HepG2 (cell line): ENCODE data around the gene CADM2. TPM values are rescaled to one million over a fixed set of nuclear protein-coding genes. Genes with fewer than 3 reads are reported as not detected.

Experiments used
- ATAC-seq: fragments of 200-7000 bp; cut with Tn5 transposase; 3 replicates; pipeline ENCODE4 v1.9.1; 2020; ENCODE audit warnings: mild to moderate bottlenecking, moderate library complexity
- BruUV-seq: library from RNA; stranded (reverse); fragments of 400-500 nt; replicated peaks from 2 replicates; lab custom pipeline; 2021; lab: Mats Ljungman, UMichigan
- CTCF ChIA-PET: fragments of 300-600 bp; formaldehyde crosslinking; extraction: SDS; loops from one replicate; lab custom pipeline; 2021; ENCODE audit warnings: low total read pairs, inconsistent platforms, low intra/inter-chr PET ratio; lab: Yijun Ruan, JAX
- POLR2A ChIA-PET: fragments of 350-600 bp; sonication (Branson Sonifier 250); formaldehyde crosslinking; loops from one replicate; lab custom pipeline; 2020; ENCODE audit warnings: antibody characterized with exemption, inconsistent platforms; lab: Yijun Ruan, JAX
- DNase-seq: peaks from one replicate; pipeline ENCODE4 v3.0.0-alpha.2; 2015; ENCODE audit warnings: low spot score
- FAIRE-seq: peaks from 3 replicates; lab custom pipeline; 2011; peaks lifted over from hg19 to GRCh38; lab: Jason Lieb, UNC
- H2AFZ ChIP-seq: one replicate; pipeline ENCODE4 v1.6.1; 2011; ENCODE audit warnings: low read length, inconsistent platforms
- H3K27ac ChIP-seq: fragments of 300-600 bp; 3 replicates; pipeline ENCODE4 v1.8.0; 2011; ENCODE audit warnings: mixed run types, mild to moderate bottlenecking, mixed read lengths, low read length, inconsistent platforms; ENCODE audit not compliant: insufficient read depth; ENCODE audit errors: extremely low read length
- H3K27me3 ChIP-seq, 2 experiments: fragments of 200-600 bp in 1 of 2; 2 replicates in 1 of 2; 3 replicates in 1 of 2; pipeline versions ENCODE4 v1.6.0 to v1.8.0; 2011; ENCODE audit warnings: low read length in 2 of 2, mild to moderate bottlenecking in 2 of 2, moderate library complexity in 2 of 2, inconsistent platforms in 1 of 2; ENCODE audit not compliant: insufficient read depth in 2 of 2, control insufficient read depth in 1 of 2
- H3K36me3 ChIP-seq, 2 experiments: fragments of 200-600 bp in 1 of 2; replicated peaks in 1 of 2; 2 replicates in 1 of 2; 3 replicates in 1 of 2; pipeline versions ENCODE4 v1.5.1 to v1.8.0; 2011; ENCODE audit warnings: low read length in 2 of 2, inconsistent platforms in 1 of 2; ENCODE audit not compliant: insufficient read depth in 2 of 2, control insufficient read depth in 1 of 2
- H3K4me1 ChIP-seq: 2 replicates; pipeline ENCODE4 v1.5.1; 2012; ENCODE audit warnings: low read length, inconsistent platforms; ENCODE audit not compliant: insufficient read depth
- H3K4me2 ChIP-seq: 2 replicates; pipeline ENCODE4 v1.6.0; 2011; ENCODE audit warnings: low read depth, low read length, inconsistent platforms
- H3K4me3 ChIP-seq, 3 experiments: fragments of 200-600 bp in 1 of 3; sonication (generic), shearing (Covaris generic) in 1 of 3; replicated peaks in 1 of 3; 2 replicates each; pipeline ENCODE4 v1.5.1; 2011 to 2016; ENCODE audit warnings: low read length in 3 of 3, inconsistent platforms in 2 of 3, low read depth in 2 of 3, mild to moderate bottlenecking in 2 of 3, control low read depth in 1 of 3, mixed read lengths in 1 of 3; ENCODE audit not compliant: insufficient read depth in 1 of 3
- H3K79me2 ChIP-seq: one replicate; pipeline ENCODE4 v1.6.1; 2011; ENCODE audit warnings: low read length, inconsistent platforms; ENCODE audit not compliant: insufficient read depth
- H3K9ac ChIP-seq: 2 replicates; pipeline ENCODE4 v1.6.0; 2011; ENCODE audit warnings: mild to moderate bottlenecking, low read depth, low read length, inconsistent platforms; ENCODE audit not compliant: insufficient read depth
- H3K9me3 ChIP-seq: 2 replicates; pipeline ENCODE4 v1.5.1; 2012; ENCODE audit warnings: mild to moderate bottlenecking, low read length
- H4K20me1 ChIP-seq: 2 replicates; pipeline ENCODE4 v1.6.0; 2011; ENCODE audit warnings: inconsistent platforms, mild to moderate bottlenecking, low read length, moderate library complexity; ENCODE audit not compliant: insufficient read depth
- GATAD2A ChIP-seq: IDR thresholded peaks from 2 replicates; pipeline ENCODE4 v1.6.1; 2016
- HNRNPH1 ChIP-seq: fragments of 200-400 bp; formaldehyde crosslinking; optimal IDR thresholded peaks from 2 replicates; pipeline ENCODE3; 2017; ENCODE audit warnings: mild to moderate bottlenecking, low read depth, low read length
- MAFF ChIP-seq: IDR thresholded peaks from 2 replicates; pipeline ENCODE4 v1.6.1; 2011; ENCODE audit warnings: low read depth, low read length, improper control_type of control experiment
- MIER3 ChIP-seq: IDR thresholded peaks from 2 replicates; pipeline ENCODE4 v1.6.1; 2016; ENCODE audit warnings: missing compliant biosample characterization, borderline replicate concordance
- ONECUT2 ChIP-seq: sonication (generic); formaldehyde crosslinking; IDR thresholded peaks from 2 replicates; pipeline ENCODE4 v1.4.0; 2020; ENCODE audit warnings: missing genetic modification reagents
- RFX3 ChIP-seq: IDR thresholded peaks from 2 replicates; pipeline ENCODE4 v1.6.1; 2016; ENCODE audit warnings: missing biosample characterization, missing genetic modification reagents
- RORA ChIP-seq: sonication (generic); formaldehyde crosslinking; IDR thresholded peaks from 2 replicates; pipeline ENCODE4 v1.5.0; 2020; ENCODE audit warnings: mild to moderate bottlenecking, missing genetic modification reagents, moderate library complexity
- SP5 ChIP-seq: IDR thresholded peaks from 2 replicates; pipeline ENCODE4 v1.6.1; 2016; ENCODE audit warnings: low read depth, borderline replicate concordance
- TRIM24 ChIP-seq: sonication (generic); formaldehyde crosslinking; IDR thresholded peaks from 2 replicates; pipeline ENCODE4 v1.8.0; 2022; ENCODE audit warnings: mild to moderate bottlenecking, missing genetic modification reagents
- ZNF577 ChIP-seq: sonication (generic); formaldehyde crosslinking; IDR thresholded peaks from 2 replicates; pipeline ENCODE4 v1.4.0; 2020; ENCODE audit warnings: mild to moderate bottlenecking, low read depth, missing genetic modification reagents, borderline replicate concordance
- ZNF670 ChIP-seq: sonication (generic); formaldehyde crosslinking; IDR thresholded peaks from 2 replicates; pipeline ENCODE4 v1.8.0; 2022; ENCODE audit warnings: mild to moderate bottlenecking, missing genetic modification reagents, borderline replicate concordance
- WGBS: methylation state at CpG from one replicate; pipeline ENCODE4 v1.1.6; 2017; ENCODE audit warnings: low lambda C conversion rate; 5-methylcytosine and 5-hydroxymethylcytosine counted together
- in situ Hi-C: cut with HindIII; loops from 2 replicates; pipeline ENCODE4 v1.10.0; 2017; ENCODE audit warnings: low pct_unique_long_range_greater_than_20kb; ENCODE audit not compliant: extremely low pct_ligation_motif_present
- intact Hi-C: fragments of 100-400 bp; cut with micrococcal nuclease; formaldehyde crosslinking; loops from one replicate; pipeline ENCODE4 v1.10.0; 2022; ENCODE audit not compliant: unreplicated experiment
- polyA plus RNA-seq, 8 experiments: library from polyadenylated mRNA; depleted of rRNA in 3 of 8; stranded (reverse) in 7 of 8; unstranded in 1 of 8; fragments of >200 nt; fragmentation: Illumina TruSeq in 4 of 8; extraction: Trizol in 4 of 8; gene quantifications; 2 replicates each; pipeline versions ENCODE4 v1.2.1 to v1.2.3, GENCODE V29; 2011 to 2016; ENCODE audit warnings: low read depth in 4 of 8, missing spikeins in 1 of 8, mixed read lengths in 1 of 8; ENCODE audit not compliant: insufficient read depth in 1 of 8
- total RNA-seq, 5 experiments: library from RNA; depleted of rRNA; stranded (reverse); fragments of >200 nt; fragmentation: Illumina TruSeq; extraction: Trizol; gene quantifications; 2 replicates each; pipeline ENCODE4 v1.2.3, GENCODE V29; 2016; ENCODE audit warnings: low read depth in 1 of 5
- TF ChIP-seq, protein P1 (sequence below): sonication (generic); formaldehyde crosslinking; IDR thresholded peaks from 2 replicates; pipeline ENCODE4 v1.4.0; 2020; ENCODE audit warnings: mild to moderate bottlenecking, missing genetic modification reagents
- TF ChIP-seq, protein P2 (sequence below): sonication (generic); formaldehyde crosslinking; IDR thresholded peaks from 2 replicates; pipeline ENCODE4 v1.5.1; 2020; ENCODE audit warnings: missing genetic modification reagents, mild to moderate bottlenecking, borderline replicate concordance
- TF ChIP-seq, protein P3 (sequence below): sonication (generic); formaldehyde crosslinking; IDR thresholded peaks from 2 replicates; pipeline ENCODE4 v1.4.0; 2020; ENCODE audit warnings: missing genetic modification reagents
- TF ChIP-seq, protein P4 (sequence below): IDR thresholded peaks from 2 replicates; pipeline ENCODE4 v1.6.1; 2016; ENCODE audit warnings: low read depth
- TF ChIP-seq, protein P5 (sequence below): sonication (generic); formaldehyde crosslinking; IDR thresholded peaks from 2 replicates; pipeline ENCODE4 v1.4.0; 2020; ENCODE audit warnings: missing genetic modification reagents, borderline replicate concordance

CADM2 gene
- total and polyA plus RNA-seq, 2 of the 13 experiments (the other 11 are each of a cell fraction or from before 2014, with no cell fraction given): not detected

DNA sequence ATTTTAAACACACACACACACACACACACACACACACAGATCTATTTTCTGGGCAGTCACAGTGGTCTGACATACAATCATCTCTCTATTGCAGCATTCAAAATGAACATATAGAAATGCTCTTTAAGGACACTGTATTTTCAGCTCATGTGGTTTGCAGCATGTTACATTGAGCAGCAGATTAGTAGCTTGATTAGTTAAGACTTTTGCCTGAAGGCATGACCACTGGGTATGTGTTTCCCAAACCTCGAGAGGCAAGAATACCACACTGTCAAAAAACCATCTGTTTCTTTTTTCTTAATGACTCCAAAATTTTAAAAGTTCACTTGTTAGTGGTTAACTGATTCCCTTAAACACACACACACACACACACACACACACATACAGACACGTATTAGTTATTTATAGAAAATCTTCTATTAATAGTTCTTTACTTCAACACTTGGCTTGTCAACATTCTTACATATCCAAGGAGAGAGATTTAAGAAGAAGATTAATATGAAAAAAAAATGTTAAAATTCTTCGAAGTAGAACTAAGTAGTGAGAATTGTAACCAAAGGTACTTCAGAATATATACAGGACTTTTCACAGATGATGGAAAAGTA, 518.2 kb downstream of the CADM2 start:
- intact Hi-C loops: no loop called here
- Histone ChIP-seq H3K36me3 (no peaks in the 10 kb centered on the region), H4K20me1 (no peaks in the 10 kb centered on the region), H3K4me1 (no peaks in the 10 kb centered on the region), H3K9ac (no peak overlapping the region), H2AFZ (no peak overlapping the region), H3K9me3 (no peaks in the 10 kb centered on the region), H3K4me3 (no peak overlapping the region), H3K79me2 (no peaks in the 10 kb centered on the region), H3K27me3 (no peaks in the 10 kb centered on the region), H3K27ac (no peak overlapping the region), H3K4me2 (no peak overlapping the region)
- in situ Hi-C loops: no loop called here
- DNase-seq: no peak
- no peak for FAIRE-seq
- POLR2A ChIA-PET: no interaction called here
- BruUV-seq: no TSS peak
- 11% methylated on average over 3 of the region's 3 CpGs for WGBS
- ATAC-seq: no peak
- CTCF ChIA-PET: no interaction called here
- TF ChIP-seq, protein P1, sequence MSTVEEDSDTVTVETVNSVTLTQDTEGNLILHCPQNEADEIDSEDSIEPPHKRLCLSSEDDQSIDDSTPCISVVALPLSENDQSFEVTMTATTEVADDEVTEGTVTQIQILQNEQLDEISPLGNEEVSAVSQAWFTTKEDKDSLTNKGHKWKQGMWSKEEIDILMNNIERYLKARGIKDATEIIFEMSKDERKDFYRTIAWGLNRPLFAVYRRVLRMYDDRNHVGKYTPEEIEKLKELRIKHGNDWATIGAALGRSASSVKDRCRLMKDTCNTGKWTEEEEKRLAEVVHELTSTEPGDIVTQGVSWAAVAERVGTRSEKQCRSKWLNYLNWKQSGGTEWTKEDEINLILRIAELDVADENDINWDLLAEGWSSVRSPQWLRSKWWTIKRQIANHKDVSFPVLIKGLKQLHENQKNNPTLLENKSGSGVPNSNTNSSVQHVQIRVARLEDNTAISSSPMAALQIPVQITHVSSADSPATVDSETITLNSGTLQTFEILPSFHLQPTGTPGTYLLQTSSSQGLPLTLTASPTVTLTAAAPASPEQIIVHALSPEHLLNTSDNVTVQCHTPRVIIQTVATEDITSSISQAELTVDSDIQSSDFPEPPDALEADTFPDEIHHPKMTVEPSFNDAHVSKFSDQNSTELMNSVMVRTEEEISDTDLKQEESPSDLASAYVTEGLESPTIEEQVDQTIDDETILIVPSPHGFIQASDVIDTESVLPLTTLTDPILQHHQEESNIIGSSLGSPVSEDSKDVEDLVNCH (CRISPR knock-in tag): no peak
- TF ChIP-seq MIER3 (no peak), ZNF670 (CRISPR knock-in tag) (no peak), GATAD2A (no peak), ONECUT2 (no peak), SP5 (CRISPR knock-in tag) (no peak), ZNF577 (CRISPR knock-in tag) (no peak), MAFF (no peak), RORA (CRISPR knock-in tag) (no peak), HNRNPH1 (no peak), TRIM24 (CRISPR knock-in tag) (no peak), RFX3 (CRISPR knock-in tag) (no peak)
- TF ChIP-seq, protein P2, sequence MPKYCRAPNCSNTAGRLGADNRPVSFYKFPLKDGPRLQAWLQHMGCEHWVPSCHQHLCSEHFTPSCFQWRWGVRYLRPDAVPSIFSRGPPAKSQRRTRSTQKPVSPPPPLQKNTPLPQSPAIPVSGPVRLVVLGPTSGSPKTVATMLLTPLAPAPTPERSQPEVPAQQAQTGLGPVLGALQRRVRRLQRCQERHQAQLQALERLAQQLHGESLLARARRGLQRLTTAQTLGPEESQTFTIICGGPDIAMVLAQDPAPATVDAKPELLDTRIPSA: no peak
- TF ChIP-seq, protein P3, sequence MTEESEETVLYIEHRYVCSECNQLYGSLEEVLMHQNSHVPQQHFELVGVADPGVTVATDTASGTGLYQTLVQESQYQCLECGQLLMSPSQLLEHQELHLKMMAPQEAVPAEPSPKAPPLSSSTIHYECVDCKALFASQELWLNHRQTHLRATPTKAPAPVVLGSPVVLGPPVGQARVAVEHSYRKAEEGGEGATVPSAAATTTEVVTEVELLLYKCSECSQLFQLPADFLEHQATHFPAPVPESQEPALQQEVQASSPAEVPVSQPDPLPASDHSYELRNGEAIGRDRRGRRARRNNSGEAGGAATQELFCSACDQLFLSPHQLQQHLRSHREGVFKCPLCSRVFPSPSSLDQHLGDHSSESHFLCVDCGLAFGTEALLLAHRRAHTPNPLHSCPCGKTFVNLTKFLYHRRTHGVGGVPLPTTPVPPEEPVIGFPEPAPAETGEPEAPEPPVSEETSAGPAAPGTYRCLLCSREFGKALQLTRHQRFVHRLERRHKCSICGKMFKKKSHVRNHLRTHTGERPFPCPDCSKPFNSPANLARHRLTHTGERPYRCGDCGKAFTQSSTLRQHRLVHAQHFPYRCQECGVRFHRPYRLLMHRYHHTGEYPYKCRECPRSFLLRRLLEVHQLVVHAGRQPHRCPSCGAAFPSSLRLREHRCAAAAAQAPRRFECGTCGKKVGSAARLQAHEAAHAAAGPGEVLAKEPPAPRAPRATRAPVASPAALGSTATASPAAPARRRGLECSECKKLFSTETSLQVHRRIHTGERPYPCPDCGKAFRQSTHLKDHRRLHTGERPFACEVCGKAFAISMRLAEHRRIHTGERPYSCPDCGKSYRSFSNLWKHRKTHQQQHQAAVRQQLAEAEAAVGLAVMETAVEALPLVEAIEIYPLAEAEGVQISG: no peak
- TF ChIP-seq, protein P4, sequence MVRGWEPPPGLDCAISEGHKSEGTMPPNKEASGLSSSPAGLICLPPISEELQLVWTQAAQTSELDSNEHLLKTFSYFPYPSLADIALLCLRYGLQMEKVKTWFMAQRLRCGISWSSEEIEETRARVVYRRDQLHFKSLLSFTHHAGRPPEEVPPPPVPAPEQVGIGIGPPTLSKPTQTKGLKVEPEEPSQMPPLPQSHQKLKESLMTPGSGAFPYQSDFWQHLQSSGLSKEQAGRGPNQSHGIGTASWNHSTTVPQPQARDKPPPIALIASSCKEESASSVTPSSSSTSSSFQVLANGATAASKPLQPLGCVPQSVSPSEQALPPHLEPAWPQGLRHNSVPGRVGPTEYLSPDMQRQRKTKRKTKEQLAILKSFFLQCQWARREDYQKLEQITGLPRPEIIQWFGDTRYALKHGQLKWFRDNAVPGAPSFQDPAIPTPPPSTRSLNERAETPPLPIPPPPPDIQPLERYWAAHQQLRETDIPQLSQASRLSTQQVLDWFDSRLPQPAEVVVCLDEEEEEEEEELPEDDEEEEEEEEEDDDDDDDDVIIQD: no peak
- TF ChIP-seq, protein P5, sequence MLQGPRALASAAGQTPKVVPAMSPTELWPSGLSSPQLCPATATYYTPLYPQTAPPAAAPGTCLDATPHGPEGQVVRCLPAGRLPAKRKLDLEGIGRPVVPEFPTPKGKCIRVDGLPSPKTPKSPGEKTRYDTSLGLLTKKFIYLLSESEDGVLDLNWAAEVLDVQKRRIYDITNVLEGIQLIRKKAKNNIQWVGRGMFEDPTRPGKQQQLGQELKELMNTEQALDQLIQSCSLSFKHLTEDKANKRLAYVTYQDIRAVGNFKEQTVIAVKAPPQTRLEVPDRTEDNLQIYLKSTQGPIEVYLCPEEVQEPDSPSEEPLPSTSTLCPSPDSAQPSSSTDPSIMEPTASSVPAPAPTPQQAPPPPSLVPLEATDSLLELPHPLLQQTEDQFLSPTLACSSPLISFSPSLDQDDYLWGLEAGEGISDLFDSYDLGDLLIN (CRISPR knock-in tag): no peak
